Heart right ventricle (tissue), 16 donors: ENCODE results near the gene CBLL1. TPM values are rescaled to one million over a fixed set of nuclear protein-coding genes. Genes with fewer than 3 reads are reported as not detected.

Source experiments
- ATAC-seq, 8 donors: fragments of 200-7000 bp; cut with Tn5 transposase; one replicate each; pipeline ENCODE4 v1.9.1; 2020; ENCODE audit warnings: mild to moderate bottlenecking in 8 of 8, moderate library complexity in 8 of 8, moderate number of reproducible peaks in 1 of 8
- DNase-seq, 2 donors: peaks; one replicate each; pipeline ENCODE4 v3.0.0-alpha.2; 2020
- H3K27ac ChIP-seq, 10 donors: fragments of 200-600 bp; sonication (generic) in 2 of 10; one replicate each; pipeline versions ENCODE4 v1.5.0 to v1.8.0; 2020 to 2022; ENCODE audit warnings: mild to moderate bottlenecking in 3 of 10
- H3K27me3 ChIP-seq, 7 donors: fragments of 200-600 bp; one replicate each; pipeline ENCODE4 v1.8.0; 2021 to 2022; ENCODE audit warnings: mild to moderate bottlenecking in 2 of 7
- H3K36me3 ChIP-seq, 9 donors: fragments of 200-600 bp; sonication (generic) in 1 of 9; one replicate each; pipeline versions ENCODE4 v1.5.0 to v1.8.0; 2020 to 2022; ENCODE audit warnings: mild to moderate bottlenecking in 2 of 9
- H3K4me1 ChIP-seq, 9 donors: fragments of 200-600 bp; sonication (generic) in 1 of 9; one replicate each; pipeline versions ENCODE4 v1.5.0 to v1.8.0; 2020 to 2022; ENCODE audit warnings: mild to moderate bottlenecking in 4 of 9
- H3K4me3 ChIP-seq, 10 donors: fragments of 200-600 bp; sonication (generic) in 2 of 10; one replicate each; pipeline versions ENCODE4 v1.5.0 to v1.8.0; 2020 to 2022; ENCODE audit warnings: mild to moderate bottlenecking in 7 of 10, moderate library complexity in 2 of 10
- H3K9me3 ChIP-seq, 11 donors: fragments of 200-600 bp in 10 of 11; sonication (generic) in 2 of 11; one replicate each; pipeline versions ENCODE4 v1.5.0 to v1.8.0; 2013 to 2022; ENCODE audit warnings: mild to moderate bottlenecking in 2 of 11, control low read depth in 1 of 11, moderate library complexity in 1 of 11
- CTCF ChIP-seq, 9 donors: fragments of 200-600 bp; sonication (generic) in 2 of 9; IDR thresholded peaks; one replicate each; pipeline versions ENCODE4 v1.5.0 to v1.8.0; 2021 to 2022; ENCODE audit warnings: antibody characterized with exemption in 9 of 9, mild to moderate bottlenecking in 5 of 9, moderate library complexity in 1 of 9
- WGBS, 2 donors: extraction: QIAGEN DNeasy Blood & Tissue Kit; methylation state at CpG; one replicate each; pipeline ENCODE4 v1.1.7; 2013; ENCODE audit warnings: inconsistent platforms in 1 of 2; 5-methylcytosine and 5-hydroxymethylcytosine counted together
- intact Hi-C, 10 donors: fragments of 100-400 bp; cut with DNase I; formaldehyde crosslinking; loops; one replicate each; pipeline versions ENCODE4 v1.11.1 to v1.14.2; 2022
- polyA plus RNA-seq, 2 donors: library from polyadenylated mRNA; stranded (reverse); fragments of 200-250 nt; gene quantifications; one replicate each; pipeline ENCODE4 v1.2.3, GENCODE V29; 2013
- total RNA-seq, 10 donors: library from RNA; stranded (reverse); fragmentation: NEBNext Ultra II Directional in 3 of 10; extraction: Animal tissue kit (Norgen Biotek cat#: 25700) in 3 of 10; gene quantifications; one replicate each; pipeline versions ENCODE4 v1.2.1 to v1.2.4, GENCODE V29; 2021 to 2023
- donor health status: Arrhythmogenic right ventricular cardiomyopathy.
- donor health status: ischemic (EF 13 %, LVEDD 7.1; RV severe dilation, severe dysfunction).
- donor health status: healthy with polysubstance abuse.
- donor health status: DM: no; HTN: yes; CAD: no.
- donor health status: DM: no; HTN: no; CAD: no.
- donor health status: ischemic (EF 25% LVEDD 6.9; RV normal size, moderate dysfunction).
- donor health status: ischemic (EF 25% LVEDD 5.7; RV mildly dilated, moderate dysfunction).
- donor health status: healthy.
- donor health status: DM: yes; HTN: yes; CAD: no.
- donor health status: Ischemic cardiomyopathy.
- donor health status: ischemic (EF 35%, LVEDD 5.7; RV mildly dilated, moderate dysfunction).
- donor health status: nonischemic (EF 11% LVEDD 7.7; RV severe dilation, severe dysfunction).
- donor health status: DM: yes; HTN: yes; CAD: no.
- donor health status: PGD.
- donor health status: ischemic (EF 29% LVEDD 5.4; RV normal size, mild dysfunction).
- donor health status: nonischemic (EF 23%, LVEDD 6.1; RV moderate dilation, normal function).

The CBLL1 gene
- total and polyA plus RNA-seq, 12 donors = 4.6 to 31.3 (median 22.3) TPM

GRCh38 chr7:107799647-107800264, 55.8 kb downstream of the CBLL1 start:
- peaks cover 0 to 8% (median 0%) of the 10 kb centered on the region in 9 donors for H3K4me1 ChIP-seq
- no peak for TF ChIP-seq CTCF (IDR thresholded peaks at IDR 0.05)
- H3K36me3 ChIP-seq = no peaks in the 10 kb centered on the region
- intact Hi-C loops = no loop called here
- no peaks in the 10 kb centered on the region for H3K9me3 ChIP-seq
- no peak overlapping the region for H3K4me3 ChIP-seq
- H3K27ac ChIP-seq = no peak overlapping the region
- WGBS, 2 donors = 40 to 50% methylated on average over 6 of the region's 6 CpGs
- no peak for ATAC-seq
- H3K27me3 ChIP-seq = peaks cover 0 to 4% (median 0%) of the 10 kb centered on the region in 7 donors
- no peak for DNase-seq

DNA sequence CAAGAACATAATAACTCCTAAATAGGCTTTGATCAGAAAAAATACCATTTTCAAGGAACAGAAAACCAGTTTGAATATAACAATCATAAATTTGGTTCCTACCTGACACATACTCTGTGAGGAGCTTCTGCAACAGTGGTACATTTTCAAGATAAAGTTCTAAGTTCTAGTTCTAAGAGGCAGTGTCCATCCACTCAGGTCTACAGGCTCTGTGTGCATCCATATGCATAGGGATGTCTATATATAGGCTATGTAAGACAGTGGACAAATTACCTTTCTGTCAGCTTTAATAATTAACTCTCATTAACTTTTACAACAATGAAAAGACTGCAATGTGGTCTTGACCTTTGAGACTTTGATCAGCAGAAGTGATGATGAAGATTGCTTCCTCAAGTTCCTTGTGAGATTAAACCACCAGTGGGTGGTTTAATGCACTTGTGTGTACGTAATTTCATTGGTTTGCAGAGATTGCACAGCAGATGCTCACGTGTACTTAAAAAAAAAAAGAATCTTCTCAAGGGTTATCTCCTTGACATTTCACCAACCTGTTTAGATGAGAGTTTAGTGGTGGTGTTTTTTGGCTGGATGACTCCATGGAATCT, 59.2 kb downstream of the CBLL1 start, which contains the start of gene SLC26A3:
Gene SLC26A3, minus strand, starts transcription at position 215 of the 602 bp plus-strand sequence. CDS start 8,714 bp downstream, outside the sequence.
- H3K27me3 ChIP-seq = peaks cover 0 to 5% (median 0%) of the 10 kb centered on the region in 7 donors
- ATAC-seq (no peak), DNase-seq (no peak)
- intact Hi-C loops = no loop called here
- no peak for TF ChIP-seq CTCF (IDR thresholded peaks at IDR 0.05)
- no peaks in the 10 kb centered on the region for H3K9me3 ChIP-seq
- H3K4me3 ChIP-seq = no peak within 1 kb of the TSS
- H3K36me3 ChIP-seq = no peaks in the 10 kb centered on the region
- no peak within 1 kb of the TSS for H3K27ac ChIP-seq
- H3K4me1 ChIP-seq = peaks cover 0 to 8% (median 0%) of the 10 kb centered on the region in 9 donors
- WGBS, 2 donors = 53 to 72% methylated on average over 2 of the region's 2 CpGs

- Histone ChIP-seq H3K27ac (no peak overlapping the region), H3K27me3 (peaks cover 0 to 5% (median 0%) of the 10 kb centered on the region in 7 donors), H3K9me3 (no peaks in the 10 kb centered on the region), H3K36me3 (no peaks in the 10 kb centered on the region), H3K4me1 (no peaks in the 10 kb centered on the region), H3K4me3 (no peak overlapping the region)
- 86 to 89% methylated on average over 4 of the region's 4 CpGs for WGBS, 2 donors
- ATAC-seq = no peak
- no peak for TF ChIP-seq CTCF (IDR thresholded peaks at IDR 0.05)
- intact Hi-C loops = no loop called here
- no peak for DNase-seq
Measured at GRCh38 chr7:107809179-107809578, 65.2 kb downstream of the CBLL1 start.

GRCh38 chr7:107810626-107811025, 66.7 kb downstream of the CBLL1 start:
- Histone ChIP-seq H3K4me3 (no peak overlapping the region), H3K27me3 (peaks cover 0 to 4% (median 0%) of the 10 kb centered on the region in 7 donors), H3K9me3 (no peaks in the 10 kb centered on the region), H3K4me1 (no peaks in the 10 kb centered on the region), H3K36me3 (no peaks in the 10 kb centered on the region), H3K27ac (no peak overlapping the region)
- no peak for ATAC-seq
- intact Hi-C loops = no loop called here
- 66 to 77% methylated on average over 3 of the region's 3 CpGs for WGBS, 2 donors
- no peak for DNase-seq
- no peak for TF ChIP-seq CTCF (IDR thresholded peaks at IDR 0.05)

Other genes starting within 250 kb of the CBLL1 start
- 10 to 100 TPM; 44.2 to 65.8 (median 53.0) TPM for gene COG5, start 180.2 kb upstream of the CBLL1 start, total RNA-seq
- gene COG5, start 180.2 kb upstream of the CBLL1 start, polyA plus RNA-seq = 10 to 100 TPM in 1 of 2 donors, 1 to 10 TPM in 1; 8.4 to 14.7 TPM
- gene DUS4L, start 180.2 kb upstream of the CBLL1 start, total RNA-seq = 10 to 100 TPM in 2 of 10 donors, 1 to 10 TPM in 8; 6.6 to 10.6 (median 9.0) TPM
- gene DUS4L, start 180.2 kb upstream of the CBLL1 start, polyA plus RNA-seq = 1 to 10 TPM; 3.0 to 5.7 TPM
- gene BCAP29, start 163.9 kb upstream of the CBLL1 start, total RNA-seq = 100 to 1,000 TPM in 9 of 10 donors, 10 to 100 TPM in 1; 94.7 to 141 (median 118) TPM
- gene BCAP29, start 163.9 kb upstream of the CBLL1 start, polyA plus RNA-seq = 100 to 1,000 TPM in 1 of 2 donors, 10 to 100 TPM in 1; 62.7 to 107 TPM
- 1 to 10 TPM in 2 of 10 donors, under 1 TPM in 8; 0.15 to 1.2 (median 0.72) TPM for gene SLC26A4, start 83.3 kb upstream of the CBLL1 start, total RNA-seq
- under 1 TPM; 0.23 to 0.73 TPM for gene SLC26A4, start 83.3 kb upstream of the CBLL1 start, polyA plus RNA-seq
- gene SLC26A3, start 59.1 kb downstream of the CBLL1 start, total RNA-seq = not detected
- gene SLC26A3, start 59.1 kb downstream of the CBLL1 start, polyA plus RNA-seq = not detected
- gene DLD, start 147.0 kb downstream of the CBLL1 start, total RNA-seq = 100 to 1,000 TPM; 257 to 402 (median 353) TPM
- 100 to 1,000 TPM in 1 of 2 donors, 10 to 100 TPM in 1; 41.6 to 114 TPM for gene DLD, start 147.0 kb downstream of the CBLL1 start, polyA plus RNA-seq